CD4-positive, alpha-beta memory T cell (primary cell): Measurements from ENCODE around the gene DQX1. TPM values are rescaled to one million over a fixed set of nuclear protein-coding genes. Genes with fewer than 3 reads are reported as not detected.

Source experiments
- polyA plus RNA-seq, 2 donors: library from polyadenylated mRNA; unstranded; fragments of 300-500 nt; fragmentation: Illumina TruSeq; gene quantifications; one replicate each; pipeline ENCODE4 v1.2.3, GENCODE V29; 2021
- total RNA-seq, 2 experiments: library from RNA; stranded (reverse); gene quantifications; one replicate each; pipeline ENCODE4 v1.2.3, GENCODE V29; 2021

Gene DQX1
- total and polyA plus RNA-seq, 4 experiments from 2014 or later = 0.35 to 0.44 TPM; not detected in 2

Other genes with a start within 250 kb of the DQX1 start
- gene SLC4A5, start 182.8 kb downstream of the DQX1 start, total RNA-seq = 10 to 100 TPM; 10.9 to 11.5 TPM
- gene SLC4A5, start 182.8 kb downstream of the DQX1 start, polyA plus RNA-seq = 1 to 10 TPM in 1 of 2 donors, under 1 TPM in 1; 0.25 to 3.4 TPM
- gene DCTN1, start 145.9 kb downstream of the DQX1 start, total RNA-seq = 100 to 1,000 TPM; 105 to 115 TPM
- gene DCTN1, start 145.9 kb downstream of the DQX1 start, polyA plus RNA-seq = 10 to 100 TPM; 24.4 to 78.0 TPM
- gene C2orf81, start 104.6 kb downstream of the DQX1 start, total RNA-seq = 1 to 10 TPM; 5.3 to 7.5 TPM
- 1 to 10 TPM; 1.5 to 1.6 TPM for gene C2orf81, start 104.6 kb downstream of the DQX1 start, polyA plus RNA-seq
- 10 to 100 TPM; 36.3 to 41.0 TPM for gene WDR54, start 104.5 kb downstream of the DQX1 start, total RNA-seq
- 100 to 1,000 TPM in 1 of 2 donors, 10 to 100 TPM in 1; 56.1 to 107 TPM for gene WDR54, start 104.5 kb downstream of the DQX1 start, polyA plus RNA-seq
- not detected for gene RTKN, start 84.3 kb downstream of the DQX1 start, total RNA-seq
- gene RTKN, start 84.3 kb downstream of the DQX1 start, polyA plus RNA-seq = under 1 TPM in 1 of 2 donors, not detected in 1; 0.14 TPM
- 10 to 100 TPM; 76.4 to 82.8 TPM for gene INO80B, start 71.1 kb downstream of the DQX1 start, total RNA-seq
- 1 to 10 TPM; 4.6 to 7.7 TPM for gene INO80B, start 71.1 kb downstream of the DQX1 start, polyA plus RNA-seq
- 100 to 1,000 TPM; 108 to 109 TPM for gene WBP1, start 67.8 kb downstream of the DQX1 start, total RNA-seq
- 10 to 100 TPM; 38.1 to 41.2 TPM for gene WBP1, start 67.8 kb downstream of the DQX1 start, polyA plus RNA-seq
- gene MOGS, start 60.8 kb downstream of the DQX1 start, total RNA-seq = 10 to 100 TPM; 92.3 to 94.1 TPM
- 10 to 100 TPM; 34.0 to 38.5 TPM for gene MOGS, start 60.8 kb downstream of the DQX1 start, polyA plus RNA-seq
- gene MRPL53, start 53.6 kb downstream of the DQX1 start, total RNA-seq = 10 to 100 TPM; 72.8 to 82.3 TPM
- gene MRPL53, start 53.6 kb downstream of the DQX1 start, polyA plus RNA-seq = 100 to 1,000 TPM in 1 of 2 donors, 10 to 100 TPM in 1; 96.5 to 120 TPM
- gene CCDC142, start 43.2 kb downstream of the DQX1 start, total RNA-seq = 10 to 100 TPM; 63.9 to 67.6 TPM
- 10 to 100 TPM in 1 of 2 donors, 1 to 10 TPM in 1; 3.6 to 10.2 TPM for gene CCDC142, start 43.2 kb downstream of the DQX1 start, polyA plus RNA-seq
- gene TTC31, start 43.1 kb downstream of the DQX1 start, total RNA-seq = 10 to 100 TPM; 43.7 to 46.9 TPM
- 10 to 100 TPM; 17.0 to 19.2 TPM for gene TTC31, start 43.1 kb downstream of the DQX1 start, polyA plus RNA-seq
- gene LBX2, start 26.6 kb downstream of the DQX1 start, total RNA-seq = under 1 TPM in 1 of 2 experiments, not detected in 1; 0.30 TPM
- under 1 TPM in 1 of 2 donors, not detected in 1; 0.23 TPM for gene LBX2, start 26.6 kb downstream of the DQX1 start, polyA plus RNA-seq
- 10 to 100 TPM; 31.1 to 42.2 TPM for gene PCGF1, start 18.5 kb downstream of the DQX1 start, total RNA-seq
- 10 to 100 TPM; 10.4 to 16.7 TPM for gene PCGF1, start 18.5 kb downstream of the DQX1 start, polyA plus RNA-seq
- under 1 TPM; 0.52 to 0.53 TPM for gene TLX2, start 11.8 kb downstream of the DQX1 start, total RNA-seq
- under 1 TPM; 0.14 to 0.33 TPM for gene TLX2, start 11.8 kb downstream of the DQX1 start, polyA plus RNA-seq
- gene AUP1, start 3.5 kb upstream of the DQX1 start, total RNA-seq = 100 to 1,000 TPM; 153 to 158 TPM
- 100 to 1,000 TPM in 1 of 2 donors, 10 to 100 TPM in 1; 91.3 to 123 TPM for gene AUP1, start 3.5 kb upstream of the DQX1 start, polyA plus RNA-seq
- gene HTRA2, start 3.7 kb upstream of the DQX1 start, total RNA-seq = 10 to 100 TPM; 39.8 to 41.1 TPM
- gene HTRA2, start 3.7 kb upstream of the DQX1 start, polyA plus RNA-seq = 10 to 100 TPM; 22.0 to 25.7 TPM
- gene LOXL3, start 27.7 kb upstream of the DQX1 start, total RNA-seq = under 1 TPM; 0.25 to 0.32 TPM
- gene LOXL3, start 27.7 kb upstream of the DQX1 start, polyA plus RNA-seq = not detected
- gene DOK1, start 28.5 kb upstream of the DQX1 start, total RNA-seq = 10 to 100 TPM; 34.8 to 35.7 TPM
- 10 to 100 TPM; 14.2 to 26.8 TPM for gene DOK1, start 28.5 kb upstream of the DQX1 start, polyA plus RNA-seq
- gene M1AP, start 122.1 kb upstream of the DQX1 start, total RNA-seq = not detected
- gene M1AP, start 122.1 kb upstream of the DQX1 start, polyA plus RNA-seq = under 1 TPM in 1 of 2 donors, not detected in 1; 0.47 TPM
- gene SEMA4F, start 128.0 kb upstream of the DQX1 start, total RNA-seq = 10 to 100 TPM; 19.5 to 21.6 TPM
- 1 to 10 TPM; 6.8 to 8.1 TPM for gene SEMA4F, start 128.0 kb upstream of the DQX1 start, polyA plus RNA-seq